EL (cell line): ENCODE measurements around the gene FAM25G.
A peak's percentile ranks its signal among the peaks of the same experiment; 100 is the strongest.
"Not testable (repeated sequence)": the region's sequence is repeated elsewhere in the genome, so short reads cannot be mapped to it uniquely, and the experiment has no call there.

Experiments used
- DNase-seq: peaks from one replicate; pipeline ENCODE4 v3.0.0-alpha.2; 2016

FAM25G gene

GRCh38 chr10:47491600-47491999, at the start of gene FAM25G:
TSS of gene FAM25G (minus strand) at chr10:47491700. CDS start at chr10:47491674, 26 bp downstream.
- not testable (repeated sequence) for DNase-seq

GRCh38 chr10:47536430-47536829, 44.9 kb upstream of the FAM25G start:
- not testable (repeated sequence) for DNase-seq

GRCh38 chr10:47523475-47523874, 32.0 kb upstream of the FAM25G start, which contains the start of gene AGAP9:
TSS of gene AGAP9 (minus strand) at chr10:47523638. CDS start at chr10:47523526, 112 bp downstream.
- DNase-seq: not testable (repeated sequence)

- not testable (repeated sequence) for DNase-seq
These were observed 10.8 kb upstream of the FAM25G start for GRCh38 chr10:47502313-47502712.

GRCh38 chr10:47494226-47494625, 2.7 kb upstream of the FAM25G start:
- DNase-seq: not testable (repeated sequence)

- DNase-seq: not testable (repeated sequence)
These were observed 1.9 kb downstream of the FAM25G start for GRCh38 chr10:47489630-47490029.

- peak; percentile 69 for DNase-seq
These were observed 5.6 kb downstream of the FAM25G start for GRCh38 chr10:47485943-47486342.

GRCh38 chr10:47484786-47485185, 6.7 kb downstream of the FAM25G start:
- not testable (repeated sequence) for DNase-seq

- DNase-seq: not testable (repeated sequence)
These were observed 7.6 kb downstream of the FAM25G start, which contains the start of gene ANXA8 for GRCh38 chr10:47483923-47484322. TSS of gene ANXA8 (minus strand) at chr10:47484115. CDS start at chr10:47483933, 182 bp downstream.

GRCh38 chr10:47482367-47482766, 9.1 kb downstream of the FAM25G start:
- DNase-seq: not testable (repeated sequence)

- DNase-seq: not testable (repeated sequence)
These were observed 9.7 kb downstream of the FAM25G start for GRCh38 chr10:47481768-47482181.

- DNase-seq: peak; percentile 58
These were observed 10.2 kb downstream of the FAM25G start for GRCh38 chr10:47481182-47481766.

- DNase-seq: not testable (repeated sequence)
These were observed 11.4 kb downstream of the FAM25G start for GRCh38 chr10:47480133-47480532.

GRCh38 chr10:47478114-47478513, 13.4 kb downstream of the FAM25G start:
- DNase-seq: not testable (repeated sequence)

GRCh38 chr10:47477078-47477477, 14.4 kb downstream of the FAM25G start:
- not testable (repeated sequence) for DNase-seq

GRCh38 chr10:47475101-47475500, 16.4 kb downstream of the FAM25G start:
- DNase-seq: not testable (repeated sequence)

GRCh38 chr10:47473516-47473915, 18.0 kb downstream of the FAM25G start:
- DNase-seq: not testable (repeated sequence)

- DNase-seq: not testable (repeated sequence)
These were observed 18.9 kb downstream of the FAM25G start for GRCh38 chr10:47472647-47473046.

- DNase-seq: not testable (repeated sequence)
These were observed 19.4 kb downstream of the FAM25G start for GRCh38 chr10:47472072-47472471.

GRCh38 chr10:47468731-47469528, 22.6 kb downstream of the FAM25G start:
- not testable (repeated sequence) for DNase-seq

- DNase-seq: not testable (repeated sequence)
These were observed 23.5 kb downstream of the FAM25G start for GRCh38 chr10:47467957-47468356.

- not testable (repeated sequence) for DNase-seq
These were observed 24.0 kb downstream of the FAM25G start for GRCh38 chr10:47467458-47467857.

GRCh38 chr10:47465216-47465917, 26.1 kb downstream of the FAM25G start:
- DNase-seq: not testable (repeated sequence)
